Lower leg skin (tissue), 4 donors: ENCODE measurements around the gene ZBTB4. TPM values are rescaled to one million over a fixed set of nuclear protein-coding genes. Genes with fewer than 3 reads are reported as not detected.

Experiments used
- DNase-seq, 2 donors: peaks; one replicate each; pipeline ENCODE4 v3.0.0-alpha.2; 2019; ENCODE audit warnings: low spot score in 2 of 2
- H3K4me3 ChIP-seq: fragments of 200-600 bp; sonication (generic); 2 replicates; pipeline ENCODE4 v1.5.1; 2017; ENCODE audit warnings: mild to moderate bottlenecking, low read depth; ENCODE audit not compliant: poor library complexity, severe bottlenecking
- POLR2A ChIP-seq, 2 donors: fragments of 450-650 bp; IDR thresholded peaks; one replicate each; pipeline ENCODE4 v1.6.1; 2016 to 2017; ENCODE audit warnings: antibody characterized with exemption in 2 of 2, mild to moderate bottlenecking in 1 of 2, moderate library complexity in 1 of 2
- WGBS, 2 donors: methylation state at CpG; one replicate each; pipeline ENCODE4 v1.1.5; 2018; 5-methylcytosine and 5-hydroxymethylcytosine counted together
- intact Hi-C: fragments of 100-400 bp; cut with DNase I; formaldehyde crosslinking; loops from one replicate; pipeline ENCODE4 v1.15.0; 2023; ENCODE audit warnings: low total_unique reads
- total RNA-seq, 4 donors: library from RNA; depleted of rRNA; stranded (reverse); fragments of >200 nt; gene quantifications; one replicate each; pipeline ENCODE4 v1.1.0, GENCODE V29; 2016
- TF ChIP-seq, protein P1 (sequence below), 3 donors: fragments of 450-650 bp; IDR thresholded peaks; one replicate each; pipeline ENCODE4 v1.5.1; 2016; ENCODE audit warnings: antibody characterized with exemption in 3 of 3, mild to moderate bottlenecking in 3 of 3, moderate library complexity in 2 of 3

ZBTB4 gene
- total RNA-seq, 4 donors from 2014 or later = 40.4 to 52.3 (median 47.7) TPM

GRCh38 chr17:7513850-7514419, 34.5 kb upstream of the ZBTB4 start:
- no peak for TF ChIP-seq POLR2A (IDR thresholded peaks at IDR 0.05)
- intact Hi-C loops = no loop called here
- DNase-seq = no peak
- H3K4me3 ChIP-seq = no peak overlapping the region
- WGBS, 2 donors = 42 to 45% methylated on average over 17 of the region's 17 CpGs

DNA sequence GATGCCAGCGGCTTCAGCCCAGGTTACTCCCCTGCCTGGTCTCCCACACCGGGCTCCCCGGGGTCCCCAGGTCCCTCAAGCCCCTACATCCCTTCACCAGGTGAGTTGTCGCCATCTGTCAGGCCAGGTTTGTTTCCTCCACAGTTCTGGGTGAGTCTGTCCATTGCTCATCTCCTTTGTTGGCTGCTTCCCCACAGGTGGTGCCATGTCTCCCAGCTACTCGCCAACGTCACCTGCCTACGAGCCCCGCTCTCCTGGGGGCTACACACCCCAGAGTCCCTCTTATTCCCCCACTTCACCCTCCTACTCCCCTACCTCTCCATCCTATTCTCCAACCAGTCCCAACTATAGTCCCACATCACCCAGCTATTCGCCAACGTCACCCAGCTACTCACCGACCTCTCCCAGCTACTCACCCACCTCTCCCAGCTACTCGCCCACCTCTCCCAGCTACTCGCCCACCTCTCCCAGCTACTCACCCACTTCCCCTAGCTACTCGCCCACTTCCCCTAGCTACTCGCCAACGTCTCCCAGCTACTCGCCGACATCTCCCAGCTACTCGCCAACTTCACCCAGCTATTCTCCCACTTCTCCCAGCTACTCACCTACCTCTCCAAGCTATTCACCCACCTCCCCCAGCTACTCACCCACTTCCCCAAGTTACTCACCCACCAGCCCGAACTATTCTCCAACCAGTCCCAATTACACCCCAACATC, 33.6 kb upstream of the ZBTB4 start:
- TF ChIP-seq, protein P1, sequence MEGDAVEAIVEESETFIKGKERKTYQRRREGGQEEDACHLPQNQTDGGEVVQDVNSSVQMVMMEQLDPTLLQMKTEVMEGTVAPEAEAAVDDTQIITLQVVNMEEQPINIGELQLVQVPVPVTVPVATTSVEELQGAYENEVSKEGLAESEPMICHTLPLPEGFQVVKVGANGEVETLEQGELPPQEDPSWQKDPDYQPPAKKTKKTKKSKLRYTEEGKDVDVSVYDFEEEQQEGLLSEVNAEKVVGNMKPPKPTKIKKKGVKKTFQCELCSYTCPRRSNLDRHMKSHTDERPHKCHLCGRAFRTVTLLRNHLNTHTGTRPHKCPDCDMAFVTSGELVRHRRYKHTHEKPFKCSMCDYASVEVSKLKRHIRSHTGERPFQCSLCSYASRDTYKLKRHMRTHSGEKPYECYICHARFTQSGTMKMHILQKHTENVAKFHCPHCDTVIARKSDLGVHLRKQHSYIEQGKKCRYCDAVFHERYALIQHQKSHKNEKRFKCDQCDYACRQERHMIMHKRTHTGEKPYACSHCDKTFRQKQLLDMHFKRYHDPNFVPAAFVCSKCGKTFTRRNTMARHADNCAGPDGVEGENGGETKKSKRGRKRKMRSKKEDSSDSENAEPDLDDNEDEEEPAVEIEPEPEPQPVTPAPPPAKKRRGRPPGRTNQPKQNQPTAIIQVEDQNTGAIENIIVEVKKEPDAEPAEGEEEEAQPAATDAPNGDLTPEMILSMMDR (IDR thresholded peaks at IDR 0.05) = no peak
- TF ChIP-seq POLR2A (IDR thresholded peaks at IDR 0.05) = no peak
- DNase-seq = no peak
- WGBS, 2 donors = 88 to 90% methylated on average over 20 of the region's 20 CpGs
- intact Hi-C loops = no loop called here
- no peak overlapping the region for H3K4me3 ChIP-seq

GRCh38 chr17:7512105-7512504, 32.7 kb upstream of the ZBTB4 start:
- no peak for TF ChIP-seq POLR2A (IDR thresholded peaks at IDR 0.05)
- TF ChIP-seq, protein P1 (IDR thresholded peaks at IDR 0.05) = no peak
- 87 to 92% methylated on average over 13 to 15 of the region's 15 CpGs for WGBS, 2 donors
- intact Hi-C loops = no loop called here
- H3K4me3 ChIP-seq = no peak overlapping the region
- DNase-seq = no peak

DNA sequence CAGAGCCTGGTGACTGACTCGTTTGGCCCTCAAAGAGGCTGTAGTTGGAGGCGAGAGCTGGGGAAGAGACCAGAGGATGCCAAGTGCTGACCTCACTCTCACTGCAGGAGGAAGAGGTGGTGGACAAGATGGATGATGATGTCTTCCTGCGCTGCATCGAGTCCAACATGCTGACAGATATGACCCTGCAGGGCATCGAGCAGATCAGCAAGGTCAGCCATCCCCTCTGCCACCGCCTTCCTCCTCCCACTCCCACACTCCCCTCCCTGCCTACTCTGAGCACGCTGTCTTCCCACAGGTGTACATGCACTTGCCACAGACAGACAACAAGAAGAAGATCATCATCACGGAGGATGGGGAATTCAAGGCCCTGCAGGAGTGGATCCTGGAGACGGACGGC, 31.7 kb upstream of the ZBTB4 start:
- no peak overlapping the region for H3K4me3 ChIP-seq
- intact Hi-C loops = no loop called here
- no peak for DNase-seq
- 80% methylated on average over 10 of the region's 10 CpGs for WGBS, 2 donors
- no peak for TF ChIP-seq POLR2A (IDR thresholded peaks at IDR 0.05)
- TF ChIP-seq, protein P1 (IDR thresholded peaks at IDR 0.05) = no peak

DNA sequence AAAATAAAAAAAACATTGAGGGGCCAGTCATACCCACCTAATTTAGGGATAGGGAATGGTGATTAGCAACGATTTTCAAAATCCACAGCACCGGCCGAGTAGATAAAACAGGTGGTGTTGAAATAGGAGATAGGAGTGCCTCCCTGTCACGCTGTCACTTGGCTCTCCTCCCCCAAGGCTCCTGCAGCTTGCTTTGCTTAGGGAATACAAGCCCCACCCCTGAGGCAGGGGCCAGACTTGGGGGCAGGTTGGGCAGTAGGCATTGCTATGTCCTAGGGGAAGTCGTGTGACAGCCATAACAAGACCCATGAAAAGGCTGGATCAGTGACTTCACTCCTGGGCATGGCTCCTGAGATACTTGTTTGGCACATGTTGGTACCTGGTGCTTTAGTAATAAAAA, 30.5 kb upstream of the ZBTB4 start:
- TF ChIP-seq, protein P1 (IDR thresholded peaks at IDR 0.05) = no peak
- no peak for TF ChIP-seq POLR2A (IDR thresholded peaks at IDR 0.05)
- DNase-seq = no peak
- intact Hi-C loops = no loop called here
- WGBS, 2 donors = 76 to 78% methylated on average over 5 of the region's 5 CpGs
- H3K4me3 ChIP-seq = no peak overlapping the region

GRCh38 chr17:7508846-7509245, 29.4 kb upstream of the ZBTB4 start:
- intact Hi-C loops = no loop called here
- 82 to 91% methylated on average over 9 of the region's 9 CpGs for WGBS, 2 donors
- H3K4me3 ChIP-seq = no peak overlapping the region
- TF ChIP-seq, protein P1 (IDR thresholded peaks at IDR 0.05) = no peak
- no peak for TF ChIP-seq POLR2A (IDR thresholded peaks at IDR 0.05)
- no peak for DNase-seq
